NCI-H2107 treated with DMSO at 0.1 percent for 48 hours (cell line): ENCODE data around the gene KLHDC9.
A peak's percentile ranks its signal among the peaks of the same experiment; 100 is the strongest.
"Not testable (repeated sequence)": the region's sequence is repeated elsewhere in the genome, so short reads cannot be mapped to it uniquely, and the experiment has no call there.

Experiments used
- DNase-seq: peaks from one replicate; lab custom pipeline; 2025; ENCODE audit not compliant: unreplicated experiment; lab: John Stamatoyannopoulos, UW

The KLHDC9 gene, protein sequence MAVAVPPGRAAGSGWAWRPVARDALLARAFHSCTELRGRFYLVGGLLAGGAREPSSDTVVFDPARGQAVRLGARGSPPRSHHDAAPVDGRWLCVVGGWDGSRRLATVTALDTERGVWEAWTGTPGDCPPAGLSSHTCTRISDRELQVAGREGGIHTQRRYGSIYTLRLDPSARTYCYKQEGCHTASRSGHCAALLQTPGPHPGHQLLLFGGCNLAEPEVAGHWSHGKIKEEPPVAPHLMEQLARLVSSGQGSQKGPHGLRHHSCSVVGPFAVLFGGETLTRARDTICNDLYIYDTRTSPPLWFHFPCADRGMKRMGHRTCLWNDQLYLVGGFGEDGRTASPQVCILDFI

DNA sequence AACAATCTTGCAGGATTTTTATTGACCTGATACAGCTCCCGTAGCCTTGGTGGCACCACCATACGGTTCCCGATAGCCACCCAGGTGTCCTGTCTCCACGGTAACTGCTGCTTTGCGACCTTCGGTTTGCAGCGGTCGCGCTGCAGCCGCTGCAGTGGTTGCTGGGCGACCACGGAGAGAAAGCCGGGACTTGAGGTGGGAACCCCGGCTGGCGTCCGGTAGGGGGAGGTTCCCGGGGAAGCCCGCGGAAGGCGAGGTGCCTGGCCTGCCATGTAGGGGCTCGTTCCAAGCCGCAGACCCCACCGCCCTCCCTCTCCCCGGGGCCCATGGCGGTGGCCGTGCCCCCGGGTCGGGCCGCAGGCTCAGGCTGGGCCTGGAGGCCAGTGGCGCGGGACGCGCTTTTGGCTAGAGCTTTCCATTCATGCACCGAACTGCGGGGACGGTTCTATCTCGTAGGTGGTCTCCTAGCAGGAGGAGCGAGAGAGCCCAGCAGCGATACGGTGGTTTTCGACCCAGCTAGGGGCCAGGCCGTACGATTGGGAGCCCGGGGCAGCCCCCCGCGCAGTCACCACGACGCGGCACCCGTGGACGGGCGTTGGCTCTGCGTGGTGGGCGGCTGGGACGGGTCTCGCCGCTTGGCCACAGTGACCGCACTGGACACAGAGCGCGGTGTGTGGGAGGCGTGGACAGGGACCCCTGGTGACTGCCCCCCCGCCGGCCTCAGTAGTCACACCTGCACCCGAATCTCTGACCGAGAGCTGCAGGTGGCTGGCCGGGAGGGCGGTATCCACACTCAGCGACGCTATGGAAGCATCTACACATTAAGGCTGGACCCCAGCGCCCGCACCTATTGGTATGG lies at the start of gene KLHDC9:
Gene KLHDC9 (plus strand): TSS at position 152 of the 859 bp plus-strand sequence. CDS start 175 bp downstream, at position 327.
- peak; percentile 85 for DNase-seq

DNA sequence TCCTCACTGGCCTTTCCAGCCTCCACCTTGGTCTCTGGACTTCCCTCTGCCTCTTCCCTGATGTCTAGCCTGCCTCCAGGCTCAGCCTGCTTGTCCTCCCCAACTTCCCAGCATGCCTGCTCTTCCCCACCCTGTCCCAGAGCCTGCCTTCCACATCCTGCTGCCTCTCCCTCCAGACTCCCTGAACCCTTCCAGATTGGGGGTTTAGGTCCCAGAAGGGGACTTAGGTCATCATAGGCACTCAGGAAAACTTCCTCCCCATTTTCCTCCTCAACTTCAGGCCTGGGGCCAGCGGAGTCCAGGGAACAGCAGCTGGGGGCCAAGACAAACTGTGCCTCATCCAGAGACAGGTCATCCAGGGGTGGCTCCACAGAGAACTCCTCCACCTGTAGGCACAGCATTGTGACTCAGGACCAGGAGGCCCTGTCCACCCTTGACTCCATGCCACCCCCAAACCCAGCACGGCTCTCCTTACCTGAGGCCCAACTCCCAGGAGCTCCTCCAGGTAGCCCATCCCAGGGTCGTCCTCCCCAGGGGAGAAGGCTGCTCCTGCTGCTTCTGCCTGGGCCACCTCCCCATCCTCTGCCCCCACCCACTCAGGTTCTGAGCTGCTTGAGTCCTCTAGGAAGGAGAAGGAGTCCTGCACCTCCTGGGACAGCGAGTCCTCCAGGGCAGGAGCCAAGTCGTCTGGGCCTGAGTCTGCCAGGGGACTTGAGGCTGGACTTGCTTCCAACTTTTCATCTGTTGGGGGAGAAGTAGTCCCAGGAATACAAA lies 49.0 kb upstream of the KLHDC9 start:
- no peak for DNase-seq

DNA sequence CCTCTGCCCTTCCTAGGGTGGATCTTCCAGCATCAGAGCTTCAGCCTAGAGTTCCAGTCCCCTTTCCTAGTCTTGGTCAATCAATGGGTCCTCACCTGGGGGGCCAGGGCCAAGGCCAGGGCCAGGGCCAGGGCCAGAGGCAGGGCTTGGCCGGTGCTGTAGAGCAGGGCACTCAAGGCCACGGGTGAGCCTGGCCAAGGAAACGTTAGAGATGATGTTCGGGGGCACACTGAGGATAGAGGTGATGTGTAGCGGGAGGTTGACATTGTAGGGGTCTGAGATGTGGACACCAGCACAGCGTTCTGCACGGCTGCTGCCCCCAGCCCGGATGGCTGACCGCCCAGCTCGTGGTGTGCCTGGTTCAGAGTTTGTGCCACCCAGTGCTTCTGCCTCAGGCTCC lies 46.9 kb upstream of the KLHDC9 start:
- DNase-seq: no peak

DNA sequence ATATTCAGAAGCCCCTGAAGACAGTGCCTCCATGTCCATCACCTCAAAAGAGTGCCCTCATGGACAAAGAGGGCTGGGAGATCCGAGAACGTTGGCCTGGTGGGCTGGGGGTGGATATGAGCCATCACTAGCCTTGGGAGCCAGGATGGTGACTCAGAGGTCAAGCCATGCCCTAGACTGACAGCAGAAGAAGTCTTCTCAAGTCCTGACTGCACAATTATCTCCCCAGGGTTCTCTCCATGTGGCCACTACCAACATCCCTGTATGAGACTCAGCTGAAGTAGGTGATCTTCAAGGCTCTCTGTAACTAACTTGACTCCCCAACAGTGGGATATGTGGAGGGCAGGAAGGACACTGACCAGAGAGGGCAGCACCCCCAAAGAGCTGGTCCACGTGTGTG lies 45.3 kb upstream of the KLHDC9 start:
- DNase-seq: no peak

DNA sequence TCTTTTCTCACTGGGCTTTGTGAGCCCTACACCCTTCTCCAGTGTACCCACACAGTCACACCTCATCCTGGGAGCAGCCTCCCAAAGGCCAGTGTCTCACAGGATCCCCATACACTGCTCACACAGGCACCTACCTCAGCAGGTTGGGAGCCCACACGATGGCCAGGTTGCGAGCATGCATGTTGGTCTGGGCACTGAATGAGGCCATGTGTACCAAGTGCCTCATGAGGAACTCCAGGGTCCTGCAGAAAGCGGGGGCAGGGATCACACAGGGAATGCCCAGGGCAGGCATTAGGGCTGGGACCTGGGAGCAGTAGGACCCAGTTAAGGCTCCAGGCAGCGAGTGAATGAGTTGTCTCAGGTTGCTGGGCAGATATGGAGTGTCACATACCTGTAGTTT lies 43.9 kb upstream of the KLHDC9 start:
- DNase-seq: no peak

DNA sequence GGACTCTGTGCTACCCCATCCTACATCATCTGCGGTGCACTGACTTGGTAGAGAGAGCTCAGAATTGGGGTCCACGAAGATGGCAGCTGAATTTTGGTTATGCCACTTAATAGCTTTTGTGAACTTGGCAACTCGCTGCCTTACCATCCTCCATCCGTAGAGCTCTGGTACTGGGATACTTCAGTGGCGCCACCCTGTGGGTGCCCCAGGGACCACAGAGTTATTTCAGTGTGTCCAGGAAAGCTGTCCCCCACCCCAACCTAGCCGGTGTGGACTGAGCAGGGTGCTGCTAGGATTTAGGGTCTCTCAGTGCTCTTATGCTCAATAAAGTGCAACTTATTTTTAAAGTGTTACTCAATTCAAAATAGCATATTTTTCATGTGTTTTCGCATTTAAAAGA lies 43.4 kb upstream of the KLHDC9 start:
- no peak for DNase-seq

DNA sequence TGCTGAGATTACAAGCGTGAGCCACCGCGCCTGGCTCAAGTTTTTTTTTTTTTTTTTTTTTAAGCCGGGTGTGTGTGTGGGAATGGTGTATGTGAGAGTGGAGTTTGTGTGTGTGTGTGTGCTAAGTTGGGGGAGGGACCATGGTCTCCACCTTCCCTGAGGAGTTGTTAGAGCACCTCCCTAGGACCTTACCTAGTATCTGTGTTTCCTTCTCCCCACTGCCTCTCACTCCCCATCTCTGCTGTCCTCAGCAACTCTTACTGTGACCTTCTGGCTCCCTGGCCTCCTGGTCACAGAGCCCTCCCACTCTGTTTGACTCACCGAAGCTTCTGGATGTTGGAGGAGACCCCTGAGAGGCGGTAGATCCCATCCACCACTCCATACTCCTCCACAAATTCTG lies 38.9 kb upstream of the KLHDC9 start:
- no peak for DNase-seq

DNA sequence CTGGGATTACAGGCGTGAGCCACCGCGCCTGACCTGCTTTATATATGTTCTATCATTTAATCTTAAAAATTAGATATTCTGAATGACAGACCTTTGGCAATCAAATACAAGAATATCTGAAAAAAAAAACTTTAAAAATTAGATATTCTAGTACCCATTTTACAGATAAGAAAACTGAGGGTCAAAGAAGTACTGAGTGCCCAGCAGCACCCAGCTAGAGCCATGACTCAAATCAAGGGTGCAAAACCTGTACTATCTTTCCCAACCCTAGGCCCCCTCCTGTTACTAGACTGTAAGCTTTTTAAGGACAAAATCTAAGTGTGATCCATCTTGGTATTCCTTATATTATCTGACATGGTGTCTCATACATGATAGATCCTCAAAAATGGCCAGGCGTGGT lies 36.7 kb upstream of the KLHDC9 start:
- no peak for DNase-seq

DNA sequence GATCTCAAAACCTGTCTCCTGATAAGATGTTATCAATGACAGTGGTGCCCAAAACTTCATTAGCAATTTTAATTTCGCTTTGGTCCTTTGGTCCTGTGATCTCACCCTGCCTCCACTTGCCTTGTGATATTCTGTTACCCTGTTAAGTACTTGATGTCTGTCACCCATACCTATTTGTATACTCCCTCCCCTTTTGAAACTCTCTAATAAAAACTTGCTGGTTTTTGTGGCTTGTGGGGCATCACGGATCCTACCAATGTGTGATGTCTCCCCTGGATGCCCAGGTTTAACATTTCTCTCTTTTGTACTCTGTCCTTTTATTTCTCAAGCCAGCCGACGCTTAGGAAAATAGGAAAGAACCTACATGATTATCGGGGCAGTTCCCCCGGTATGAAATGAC lies 34.2 kb upstream of the KLHDC9 start:
- not testable (repeated sequence) for DNase-seq

DNA sequence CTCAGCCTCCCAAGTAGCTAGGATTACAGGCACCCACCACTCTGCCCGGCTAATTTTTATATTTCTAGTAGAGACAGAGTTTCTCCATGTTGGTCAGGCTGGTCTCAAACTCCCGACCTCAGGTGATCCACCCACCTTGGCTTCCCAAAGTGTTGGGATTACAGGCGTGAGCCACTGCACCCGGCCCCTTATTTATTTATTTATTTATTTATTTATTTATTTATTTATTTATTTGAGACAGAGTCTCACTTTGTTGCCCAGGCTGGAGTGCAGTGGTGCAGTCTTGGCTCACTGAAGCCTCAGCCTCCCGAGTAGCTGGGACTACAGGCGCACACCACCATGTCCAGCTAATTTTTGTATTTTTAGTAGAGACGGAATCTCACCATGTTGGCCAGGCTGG lies 32.5 kb upstream of the KLHDC9 start:
- DNase-seq: not testable (repeated sequence)

DNA sequence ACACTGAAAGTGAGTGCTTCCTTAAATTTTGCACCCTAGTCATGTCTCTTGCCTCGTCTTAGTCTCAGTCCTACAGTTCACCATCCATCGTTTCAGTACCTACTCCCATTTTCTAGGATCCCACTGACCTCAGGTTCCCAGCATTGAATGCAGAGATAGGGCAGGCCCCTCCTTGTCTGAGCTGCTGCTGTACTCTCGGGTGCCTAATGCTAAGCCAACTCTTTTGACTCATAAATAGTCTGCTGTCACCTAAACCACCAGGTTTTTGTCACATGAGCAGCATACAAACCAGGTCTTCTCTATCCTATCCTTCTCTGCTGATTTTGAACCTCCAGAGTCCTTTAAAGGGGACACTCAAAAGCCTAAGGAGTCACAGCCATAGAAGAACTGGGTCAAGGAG lies 31.5 kb upstream of the KLHDC9 start:
- no peak for DNase-seq

DNA sequence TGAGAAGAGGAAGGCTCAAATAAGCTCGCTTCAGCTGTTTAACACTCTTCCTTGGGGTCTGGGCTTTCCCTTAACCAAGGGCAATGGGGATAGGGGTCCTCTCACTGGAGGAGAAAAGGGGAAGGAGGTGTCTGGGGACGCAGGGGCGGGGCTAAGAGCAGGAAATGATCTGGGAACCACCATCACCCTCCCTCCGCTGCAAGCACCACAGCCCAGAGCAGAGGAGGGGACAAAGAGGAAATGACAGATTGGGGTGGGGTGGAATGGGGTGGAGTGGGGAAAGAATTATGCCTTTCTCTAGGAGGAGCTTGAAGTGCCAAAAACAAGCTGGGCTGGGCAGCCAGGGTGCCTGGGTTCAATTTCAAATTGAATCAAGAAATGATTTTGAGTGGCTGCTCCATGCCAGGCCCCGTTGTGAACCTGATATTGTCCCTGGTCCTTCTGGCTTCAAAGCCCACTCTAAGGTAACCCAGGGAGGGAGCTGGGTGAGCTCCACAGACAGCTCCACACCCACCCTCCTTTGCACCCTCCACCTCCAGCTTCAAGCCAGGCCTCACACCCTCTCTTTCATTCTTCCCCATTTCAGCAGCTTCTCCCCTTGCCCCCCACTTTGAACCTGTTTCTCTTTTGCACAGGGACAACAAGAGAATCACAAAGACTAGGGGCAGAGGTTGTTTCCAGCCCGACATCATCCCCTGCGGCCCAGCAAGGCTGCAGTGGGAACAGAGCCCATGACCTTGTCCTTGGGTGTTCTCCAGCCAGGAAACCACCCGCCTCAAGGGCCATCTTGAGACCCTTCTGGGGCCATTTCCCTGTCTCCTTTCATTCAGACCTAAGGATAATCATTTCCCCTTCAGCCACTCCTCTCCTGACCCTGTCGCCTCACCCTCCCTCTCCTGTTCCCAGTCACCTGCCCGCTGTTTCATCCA lies 29.6 kb upstream of the KLHDC9 start:
- DNase-seq: no peak

DNA sequence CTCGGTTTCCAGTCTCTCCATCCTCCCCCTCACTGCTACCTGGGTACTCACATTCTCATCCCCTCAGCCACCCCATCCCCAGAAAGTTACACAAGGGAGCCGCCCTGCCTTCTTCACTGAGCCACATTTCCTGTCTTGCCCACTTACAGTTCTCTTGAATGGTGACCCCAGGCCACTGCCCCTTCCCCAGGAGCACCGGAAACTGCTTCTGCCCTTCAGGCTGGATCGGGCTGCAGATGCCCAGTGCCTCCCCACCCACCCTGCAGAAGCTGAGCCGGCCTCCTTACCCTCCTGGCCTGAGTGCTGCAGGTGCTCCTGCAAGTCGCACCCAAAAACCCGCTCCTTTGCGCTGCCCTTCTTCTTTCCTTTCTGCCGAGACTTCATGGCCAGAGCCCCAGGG lies 28.9 kb upstream of the KLHDC9 start:
- DNase-seq: no peak

DNA sequence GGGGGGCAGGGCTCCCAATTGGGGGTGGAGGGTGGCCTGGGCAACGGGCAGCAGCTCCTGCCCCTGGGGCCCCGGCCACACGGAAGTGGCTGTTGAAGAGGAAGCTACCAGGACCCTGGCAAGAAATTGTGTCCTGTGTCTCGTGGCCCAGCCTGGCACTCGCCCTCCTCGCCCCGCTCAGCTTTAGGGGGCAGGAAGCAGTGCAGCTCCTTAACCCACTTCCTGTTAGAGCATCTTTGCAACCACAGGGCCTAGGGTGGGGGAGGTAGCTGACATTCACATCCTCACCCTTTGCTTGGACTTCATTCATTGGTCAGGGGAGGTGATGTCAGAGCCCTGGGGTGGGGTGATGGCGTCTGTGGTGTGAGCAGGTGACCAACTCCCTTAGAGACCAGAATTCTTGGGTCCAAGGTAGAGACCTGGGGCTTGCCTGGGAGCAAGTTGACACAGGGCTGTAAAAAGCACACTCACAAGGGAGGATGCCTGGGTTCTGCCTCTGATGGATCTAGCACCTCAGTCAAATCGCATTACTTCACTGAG lies 28.4 kb upstream of the KLHDC9 start, which contains the start of gene ARHGAP30:
Gene ARHGAP30 (minus strand): TSS at position 161 of the 540 bp plus-strand sequence. CDS start 267 bp downstream, outside the sequence.
- DNase-seq: no peak

DNA sequence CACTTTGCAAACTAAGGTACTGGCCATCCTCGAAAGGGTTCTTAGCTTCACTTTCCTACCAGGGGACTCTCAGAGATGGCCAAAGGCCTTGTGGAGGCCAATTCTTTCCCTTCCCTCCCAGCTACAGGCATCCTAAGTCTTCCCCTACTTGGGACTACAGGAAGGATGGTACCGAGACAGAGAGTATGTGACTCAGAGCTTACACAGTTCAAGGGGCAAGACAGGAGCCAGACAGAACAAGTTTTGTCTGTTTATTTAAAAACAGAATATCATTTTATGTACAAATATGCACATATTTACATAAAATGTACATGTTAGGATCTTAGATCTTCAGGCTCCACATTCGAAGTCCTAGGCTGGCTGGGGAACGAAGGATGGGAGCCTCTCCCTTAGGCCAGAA lies 27.4 kb upstream of the KLHDC9 start:
- DNase-seq: no peak

DNA sequence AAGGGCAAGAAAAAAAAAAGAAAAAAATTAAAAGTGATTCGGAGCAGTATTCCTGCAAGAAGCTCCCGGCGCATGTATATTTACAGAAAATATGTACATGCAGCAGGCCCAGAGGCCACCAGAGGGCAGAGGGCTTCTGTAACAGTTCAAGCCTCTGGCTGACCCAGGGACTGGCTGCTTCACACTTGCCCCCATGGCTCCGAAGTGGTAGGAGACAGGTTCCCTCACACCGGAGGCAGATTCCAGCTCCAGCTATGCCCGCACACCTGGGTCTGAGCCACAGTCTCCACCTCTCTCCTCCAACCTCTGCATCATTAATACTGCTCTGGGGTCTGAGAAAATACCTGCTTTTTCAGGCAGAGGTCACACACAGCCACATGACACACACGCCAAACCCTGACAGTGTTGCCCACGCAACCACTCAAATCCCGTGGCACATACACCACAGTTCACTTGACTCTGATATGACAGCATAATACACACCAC lies 26.2 kb upstream of the KLHDC9 start:
- no peak for DNase-seq

DNA sequence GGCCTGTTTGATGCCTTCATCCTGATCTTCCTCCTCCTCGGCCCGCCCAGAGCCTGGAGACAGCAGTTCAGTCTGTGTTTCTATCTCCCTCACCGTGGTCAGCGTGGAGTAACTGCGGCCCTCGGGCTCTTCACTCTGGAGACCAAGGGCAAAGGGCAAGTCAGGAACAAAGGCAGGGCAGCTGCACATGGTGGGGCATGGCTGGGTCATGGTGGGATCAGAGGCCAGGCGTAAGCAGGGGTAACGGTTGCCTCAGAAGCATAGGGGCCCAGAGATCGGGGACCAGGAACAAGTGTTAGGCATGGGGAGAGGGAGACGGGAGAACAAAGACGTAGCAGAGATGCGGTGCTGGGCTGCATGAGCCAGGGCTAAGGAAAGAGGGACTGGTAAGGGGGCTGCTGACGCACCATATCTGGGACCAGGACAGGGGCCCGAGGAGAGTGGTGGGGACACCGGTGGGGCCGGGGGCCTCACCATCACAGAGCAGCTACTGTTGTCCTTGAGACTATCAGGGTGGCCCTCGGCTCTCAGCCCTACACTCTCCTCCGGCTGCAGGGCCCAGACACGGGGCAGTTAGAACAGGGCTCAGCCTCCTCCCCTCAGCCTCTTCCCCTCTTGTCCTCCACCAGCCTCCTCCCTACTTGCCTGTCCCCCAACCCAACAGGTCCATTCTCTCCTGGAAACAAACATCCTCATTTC lies 25.3 kb upstream of the KLHDC9 start:
- no peak for DNase-seq

DNA sequence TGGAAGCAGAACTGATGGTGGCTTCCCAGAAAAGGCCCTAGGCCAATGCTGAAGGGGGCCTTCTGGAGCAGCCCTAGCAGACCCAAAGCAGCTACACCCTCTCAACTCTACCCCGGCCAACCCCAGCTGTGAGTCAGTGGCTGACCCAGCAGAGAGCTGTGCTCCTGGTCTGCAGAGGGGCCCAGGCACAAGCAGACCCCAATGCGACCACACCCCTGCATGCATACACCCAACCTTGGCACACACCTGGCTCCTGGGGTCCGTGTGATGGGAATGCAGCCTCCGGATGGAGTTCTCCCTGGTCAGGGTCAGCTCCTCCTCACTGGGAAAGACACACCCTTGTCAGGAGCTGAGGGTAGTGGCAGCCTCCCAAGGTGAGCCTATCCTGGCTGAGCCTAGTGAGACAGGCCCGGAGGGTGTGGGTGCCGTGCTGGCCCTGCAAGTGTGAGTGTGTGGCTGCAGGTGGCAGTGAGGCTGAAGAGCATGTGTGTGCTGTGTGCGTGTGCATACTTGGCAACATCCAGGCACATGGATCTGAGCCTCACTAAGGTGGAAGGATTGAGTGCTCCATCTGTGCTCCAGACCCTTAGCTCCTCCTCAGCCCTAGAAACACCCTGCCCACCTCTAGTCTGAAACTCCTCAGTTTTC lies 24.6 kb upstream of the KLHDC9 start:
- DNase-seq: no peak
